Astrocyte (in vitro differentiated cells and primary cell): ENCODE data around the gene DTNA. TPM values are rescaled to one million over a fixed set of nuclear protein-coding genes. Genes with fewer than 3 reads are reported as not detected.
"Not testable (repeated sequence)": the region's sequence is repeated elsewhere in the genome, so short reads cannot be mapped to it uniquely, and the experiment has no call there.

ENCODE experiments used
- DNase-seq: peaks from one replicate; pipeline ENCODE4 v3.0.0-alpha.2; 2010; ENCODE audit warnings: low read depth
- FAIRE-seq: peaks from 2 replicates; lab custom pipeline; 2011; peaks lifted over from hg19 to GRCh38; lab: Jason Lieb, UNC
- H2AFZ ChIP-seq: 2 replicates; pipeline ENCODE4 v1.6.0; 2012; ENCODE audit warnings: low read depth, low read length, inconsistent platforms
- H3K27ac ChIP-seq: 2 replicates; pipeline ENCODE4 v1.5.1; 2011; ENCODE audit warnings: low read depth, low read length, inconsistent platforms
- H3K27me3 ChIP-seq: 2 replicates; pipeline ENCODE4 v1.6.0; 2011; ENCODE audit warnings: low read length, inconsistent platforms; ENCODE audit not compliant: insufficient read depth
- H3K36me3 ChIP-seq: 2 replicates; pipeline ENCODE4 v1.5.1; 2011; ENCODE audit warnings: low read length, inconsistent platforms; ENCODE audit not compliant: insufficient read depth
- H3K4me1 ChIP-seq: 2 replicates; pipeline ENCODE4 v1.5.1; 2011; ENCODE audit warnings: low read length, inconsistent platforms; ENCODE audit not compliant: insufficient read depth
- H3K4me2 ChIP-seq: 2 replicates; pipeline ENCODE4 v1.6.0; 2012; ENCODE audit warnings: low read length, inconsistent platforms
- H3K4me3 ChIP-seq: 2 replicates; pipeline ENCODE4 v1.5.1; 2011; ENCODE audit warnings: low read depth, mild to moderate bottlenecking, low read length, inconsistent platforms; ENCODE audit not compliant: insufficient read depth
- H3K79me2 ChIP-seq: 2 replicates; pipeline ENCODE4 v1.6.0; 2012; ENCODE audit warnings: mild to moderate bottlenecking, low read length, inconsistent platforms; ENCODE audit not compliant: insufficient read depth
- H3K9ac ChIP-seq: 2 replicates; pipeline ENCODE4 v1.6.0; 2012; ENCODE audit warnings: mild to moderate bottlenecking, low read length, inconsistent platforms
- H3K9me3 ChIP-seq: 2 replicates; pipeline ENCODE4 v1.5.1; 2012; ENCODE audit warnings: low read depth, mild to moderate bottlenecking, low read length, inconsistent platforms; ENCODE audit not compliant: insufficient read depth
- H4K20me1 ChIP-seq: 2 replicates; pipeline ENCODE4 v1.6.0; 2012; ENCODE audit warnings: low read length, inconsistent platforms; ENCODE audit not compliant: insufficient read depth
- H3K27ac Mint-ChIP-seq: one replicate; pipeline ENCODE4 v1.8.0; 2021; ENCODE audit warnings: mild to moderate bottlenecking, mixed read lengths; ENCODE audit not compliant: unreplicated experiment
- H3K27me3 Mint-ChIP-seq: one replicate; pipeline ENCODE4 v1.8.0; 2021; ENCODE audit warnings: low read depth, mixed read lengths; ENCODE audit not compliant: unreplicated experiment
- H3K36me3 Mint-ChIP-seq: one replicate; pipeline ENCODE4 v1.8.0; 2021; ENCODE audit warnings: low read depth, mixed read lengths; ENCODE audit not compliant: unreplicated experiment
- H3K4me1 Mint-ChIP-seq: one replicate; pipeline ENCODE4 v1.8.0; 2021; ENCODE audit warnings: low read depth, mixed read lengths; ENCODE audit not compliant: unreplicated experiment
- H3K4me3 Mint-ChIP-seq: one replicate; pipeline ENCODE4 v1.8.0; 2021; ENCODE audit warnings: mild to moderate bottlenecking, moderate library complexity, mixed read lengths; ENCODE audit not compliant: unreplicated experiment
- H3K9me3 Mint-ChIP-seq: one replicate; pipeline ENCODE4 v1.8.0; 2021; ENCODE audit warnings: mild to moderate bottlenecking, mixed read lengths; ENCODE audit not compliant: unreplicated experiment
- EZH2 ChIP-seq: IDR thresholded peaks from 2 replicates; pipeline ENCODE4 v1.6.1; 2012; ENCODE audit warnings: mild to moderate bottlenecking, low read length, inconsistent platforms; ENCODE audit not compliant: insufficient read depth
- total RNA-seq: library from RNA; stranded (reverse); gene quantifications from 2 replicates; pipeline ENCODE4 v1.2.1, GENCODE V29; 2021
- TF ChIP-seq, protein P1 (sequence below): IDR thresholded peaks from 2 replicates; pipeline ENCODE4 v1.5.1; 2011; ENCODE audit warnings: low read depth, mild to moderate bottlenecking, inconsistent platforms, low read length, moderate library complexity; ENCODE audit not compliant: insufficient read depth

The DTNA gene
- total RNA-seq, 1 donor from 2014 or later = 41.1 TPM

DNA sequence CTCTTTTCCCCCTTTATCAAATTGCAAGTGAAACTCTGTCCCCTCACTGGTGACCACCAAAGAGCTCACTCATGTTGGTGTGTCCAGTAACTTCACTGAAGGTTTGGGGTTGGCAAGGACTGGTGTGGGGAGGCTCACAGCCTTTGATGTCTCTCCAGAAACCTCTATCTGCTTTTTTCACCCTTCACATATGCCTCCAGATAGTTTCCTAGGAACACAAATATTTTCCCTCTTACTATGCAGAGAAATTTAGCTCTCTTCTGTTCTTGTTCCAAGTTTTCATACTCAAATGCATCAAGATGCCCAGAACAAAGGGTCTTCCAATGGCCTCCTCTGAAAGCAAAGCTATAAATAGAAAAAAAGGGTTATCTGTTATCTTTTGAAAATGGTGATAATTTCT is 20.7 kb downstream of the DTNA start:
- Histone ChIP-seq H2AFZ (no peak overlapping the region), H3K27ac (no peak overlapping the region), H3K36me3 (no peaks in the 10 kb centered on the region), H3K4me3 (no peak overlapping the region), H3K4me1 (no peaks in the 10 kb centered on the region), H3K9me3 (no peaks in the 10 kb centered on the region), H3K27me3 (no peaks in the 10 kb centered on the region), H3K79me2 (no peaks in the 10 kb centered on the region), H3K9ac (no peak overlapping the region), H4K20me1 (no peaks in the 10 kb centered on the region), H3K4me2 (no peak overlapping the region)
- H3K27me3 Mint-ChIP-seq = no peaks in the 10 kb centered on the region
- H3K4me3 Mint-ChIP-seq = no peak overlapping the region
- H3K4me1 Mint-ChIP-seq = peaks cover 5% of the 10 kb centered on the region
- H3K9me3 Mint-ChIP-seq = peaks cover 5% of the 10 kb centered on the region
- TF ChIP-seq, protein P1, sequence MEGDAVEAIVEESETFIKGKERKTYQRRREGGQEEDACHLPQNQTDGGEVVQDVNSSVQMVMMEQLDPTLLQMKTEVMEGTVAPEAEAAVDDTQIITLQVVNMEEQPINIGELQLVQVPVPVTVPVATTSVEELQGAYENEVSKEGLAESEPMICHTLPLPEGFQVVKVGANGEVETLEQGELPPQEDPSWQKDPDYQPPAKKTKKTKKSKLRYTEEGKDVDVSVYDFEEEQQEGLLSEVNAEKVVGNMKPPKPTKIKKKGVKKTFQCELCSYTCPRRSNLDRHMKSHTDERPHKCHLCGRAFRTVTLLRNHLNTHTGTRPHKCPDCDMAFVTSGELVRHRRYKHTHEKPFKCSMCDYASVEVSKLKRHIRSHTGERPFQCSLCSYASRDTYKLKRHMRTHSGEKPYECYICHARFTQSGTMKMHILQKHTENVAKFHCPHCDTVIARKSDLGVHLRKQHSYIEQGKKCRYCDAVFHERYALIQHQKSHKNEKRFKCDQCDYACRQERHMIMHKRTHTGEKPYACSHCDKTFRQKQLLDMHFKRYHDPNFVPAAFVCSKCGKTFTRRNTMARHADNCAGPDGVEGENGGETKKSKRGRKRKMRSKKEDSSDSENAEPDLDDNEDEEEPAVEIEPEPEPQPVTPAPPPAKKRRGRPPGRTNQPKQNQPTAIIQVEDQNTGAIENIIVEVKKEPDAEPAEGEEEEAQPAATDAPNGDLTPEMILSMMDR = no peak
- no peak for TF ChIP-seq EZH2
- peaks cover 3% of the 10 kb centered on the region for H3K36me3 Mint-ChIP-seq
- no peak overlapping the region for H3K27ac Mint-ChIP-seq
- FAIRE-seq = no peak
- DNase-seq = peak; percentile 61

DNA sequence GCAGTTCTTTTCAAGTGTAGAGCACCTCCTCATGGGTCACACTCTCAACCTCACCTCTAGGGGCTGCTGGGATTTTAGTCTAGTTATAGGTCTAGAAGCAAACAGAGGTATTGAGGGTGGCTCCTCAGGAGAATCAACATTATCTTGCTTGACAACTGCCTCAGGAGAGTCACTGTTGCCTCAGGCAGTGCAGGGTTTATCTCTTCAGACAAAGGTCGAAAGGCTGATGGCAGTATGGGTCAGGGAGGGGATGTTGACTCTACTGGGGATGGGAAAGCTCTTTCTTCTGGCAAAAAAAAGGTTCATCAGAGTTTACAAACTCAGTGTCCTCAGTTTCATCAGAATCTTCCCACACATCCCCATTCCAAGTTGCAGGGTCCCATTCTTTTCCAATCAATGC is 24.0 kb downstream of the DTNA start:
- Histone ChIP-seq H4K20me1 (no peaks in the 10 kb centered on the region), H3K4me2 (no peak overlapping the region), H3K9me3 (no peaks in the 10 kb centered on the region), H3K9ac (no peak overlapping the region), H3K27ac (no peak overlapping the region), H3K4me1 (peaks cover 10% of the 10 kb centered on the region), H3K27me3 (no peaks in the 10 kb centered on the region), H3K36me3 (no peaks in the 10 kb centered on the region), H2AFZ (no peak overlapping the region), H3K79me2 (no peaks in the 10 kb centered on the region), H3K4me3 (no peak overlapping the region)
- no peaks in the 10 kb centered on the region for H3K27me3 Mint-ChIP-seq
- no peak overlapping the region for H3K27ac Mint-ChIP-seq
- no peak overlapping the region for H3K4me3 Mint-ChIP-seq
- H3K9me3 Mint-ChIP-seq = peaks cover 2% of the 10 kb centered on the region
- peaks cover 14% of the 10 kb centered on the region for H3K4me1 Mint-ChIP-seq
- FAIRE-seq = no peak
- H3K36me3 Mint-ChIP-seq = peaks cover 3% of the 10 kb centered on the region
- no peak for DNase-seq
- no peak for TF ChIP-seq EZH2
- TF ChIP-seq, protein P1 = no peak

DNA sequence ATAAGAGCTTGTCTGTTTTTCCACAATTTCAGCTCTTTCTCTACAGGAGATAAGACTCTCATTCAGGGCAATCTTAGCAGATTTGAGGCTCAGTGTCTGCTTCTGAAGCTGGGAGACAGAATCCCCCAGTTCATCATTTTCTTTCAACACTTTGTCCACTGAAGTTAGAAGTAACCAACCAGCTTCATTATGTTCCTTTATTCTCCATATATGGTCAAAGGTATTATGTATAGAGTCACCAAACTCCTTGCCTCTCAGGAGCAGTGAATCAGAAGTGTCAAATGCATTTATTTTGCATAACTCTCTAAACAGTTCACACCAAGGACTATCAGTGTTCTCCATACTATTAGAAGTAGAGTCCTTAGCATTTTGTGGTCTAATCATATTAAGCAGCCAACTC is 24.4 kb downstream of the DTNA start:
- H3K27ac Mint-ChIP-seq, H3K36me3 Mint-ChIP-seq: not testable (repeated sequence)

More for the DNA sequence above, 24.4 kb downstream of the DTNA start:
- not testable (repeated sequence) for H3K27me3 ChIP-seq, H3K9me3 ChIP-seq, H2AFZ ChIP-seq, H3K4me3 Mint-ChIP-seq, H3K4me1 ChIP-seq, H3K4me3 ChIP-seq, H3K9me3 Mint-ChIP-seq, H3K36me3 ChIP-seq, H3K9ac ChIP-seq, H3K27ac ChIP-seq, H3K79me2 ChIP-seq, FAIRE-seq, H4K20me1 ChIP-seq, H3K4me2 ChIP-seq, H3K27me3 Mint-ChIP-seq, DNase-seq
- peaks cover 14% of the 10 kb centered on the region for H3K4me1 Mint-ChIP-seq
